ENCODE data around the gene TNKS2. TPM values are rescaled to one million over a fixed set of nuclear protein-coding genes. Genes with fewer than 3 reads are reported as not detected.
"Not testable (repeated sequence)": the region's sequence is repeated elsewhere in the genome, so short reads cannot be mapped to it uniquely, and the experiment has no call there.

TNKS2 gene
- total and polyA plus RNA-seq, 3 experiments from 2014 or later = 27.3 to 31.5 (median 29.2) TPM

GRCh38 chr10:91805110-91805838 lies 7.0 kb downstream of the TNKS2 start:
- CTCF ChIA-PET = interaction anchor here (1.3 to 1.4 kb wide), 2 partner anchors 11 to 107 kb away, joined by 3 to 6 read pairs; no protein-coding TSS in a partner anchor
- H3K4me1 ChIP-seq (ENCODE audit: insufficient read depth, low read length) = peaks cover 29% of the 10 kb centered on the region
- H3K27me3 Mint-ChIP-seq = no peaks in the 10 kb centered on the region
- H3K27ac Mint-ChIP-seq = peak overlapping the region in 6 of 8 donors; percentile 5 to 78 (median 12)
- peaks cover 64 to 88% (median 88%) of the 10 kb centered on the region in 3 donors for H3K4me1 Mint-ChIP-seq
- no peaks in the 10 kb centered on the region for H3K36me3 ChIP-seq (ENCODE audit: insufficient read depth, low read length)
- H3K27me3 ChIP-seq (ENCODE audit: insufficient read depth, low read length, poor library complexity, severe bottlenecking) = no peaks in the 10 kb centered on the region
- H3K27ac ChIP-seq (ENCODE audit: low read depth, low read length) = no peak overlapping the region
- H3K9me3 Mint-ChIP-seq = no peaks in the 10 kb centered on the region
- POLR2A ChIA-PET = no interaction called here
- H3K36me3 Mint-ChIP-seq = peaks cover 0 to 68% (median 20%) of the 10 kb centered on the region in 3 donors
- DNase-seq = no peak
- peak overlapping the region in 2 of 7 donors; percentile 1 to 9 for H3K4me3 Mint-ChIP-seq
- H3K4me3 ChIP-seq (ENCODE audit: low read length) = no peak overlapping the region
- no peaks in the 10 kb centered on the region for H3K9me3 ChIP-seq (ENCODE audit: low read length)

- not testable (repeated sequence) for DNase-seq; H3K27ac ChIP-seq (ENCODE audit: low read depth, low read length); H3K27me3 ChIP-seq (ENCODE audit: insufficient read depth, low read length, poor library complexity, severe bottlenecking); H3K4me3 Mint-ChIP-seq; H3K9me3 ChIP-seq (ENCODE audit: low read length); H3K27me3 Mint-ChIP-seq; H3K36me3 ChIP-seq (ENCODE audit: insufficient read depth, low read length); H3K9me3 Mint-ChIP-seq; H3K4me3 ChIP-seq (ENCODE audit: low read length)
- peaks cover 59 to 82% (median 81%) of the 10 kb centered on the region in 3 donors for H3K4me1 Mint-ChIP-seq
- H3K27ac Mint-ChIP-seq = peak overlapping the region in 1 of 8 donors; percentile 67
- H3K36me3 Mint-ChIP-seq = peaks cover 0 to 63% (median 13%) of the 10 kb centered on the region in 3 donors
- ChIA-PET CTCF (interaction anchor here (1.3 kb wide), 1 partner anchor 105 kb away, joined by 3 read pairs; no protein-coding TSS in a partner anchor), POLR2A (interaction anchor here (0.6 kb wide), 1 partner anchor 539 kb away, joined by 3 read pairs; no protein-coding TSS in a partner anchor)
- H3K4me1 ChIP-seq (ENCODE audit: insufficient read depth, low read length) = peaks cover 20% of the 10 kb centered on the region
Observed at GRCh38 chr10:91807264-91807663, 9.0 kb downstream of the TNKS2 start.

- Mint-ChIP-seq H3K4me1 (peaks cover 48 to 80% (median 57%) of the 10 kb centered on the region in 3 donors), H3K27ac (peak overlapping the region in 2 of 8 donors; percentile 64 to 78), H3K9me3 (no peaks in the 10 kb centered on the region), H3K36me3 (peaks cover 3 to 69% (median 19%) of the 10 kb centered on the region in 3 donors), H3K4me3 (no peak overlapping the region), H3K27me3 (peaks cover 0 to 1% of the 10 kb centered on the region in 2 donors)
- H3K4me3 ChIP-seq (ENCODE audit: low read length) = no peak overlapping the region
- POLR2A ChIA-PET = no interaction called here
- no peak for DNase-seq
- H3K27me3 ChIP-seq (ENCODE audit: insufficient read depth, low read length, poor library complexity, severe bottlenecking) = no peaks in the 10 kb centered on the region
- H3K9me3 ChIP-seq (ENCODE audit: low read length) = no peaks in the 10 kb centered on the region
- no peak overlapping the region for H3K27ac ChIP-seq (ENCODE audit: low read depth, low read length)
- no peaks in the 10 kb centered on the region for H3K4me1 ChIP-seq (ENCODE audit: insufficient read depth, low read length)
- CTCF ChIA-PET = interaction anchor here (1.3 kb wide), 1 partner anchor 96 kb away, joined by 3 read pairs; no protein-coding TSS in a partner anchor
- peaks cover 19% of the 10 kb centered on the region for H3K36me3 ChIP-seq (ENCODE audit: insufficient read depth, low read length)
Observed at GRCh38 chr10:91813251-91813650, 15.0 kb downstream of the TNKS2 start.

GRCh38 chr10:91816981-91817380 lies 18.8 kb downstream of the TNKS2 start:
- POLR2A ChIA-PET = no interaction called here

GRCh38 chr10:91820144-91820543 lies 21.9 kb downstream of the TNKS2 start:
- no peaks in the 10 kb centered on the region for H3K4me1 ChIP-seq (ENCODE audit: insufficient read depth, low read length)
- H3K36me3 ChIP-seq (ENCODE audit: insufficient read depth, low read length) = peaks cover 47% of the 10 kb centered on the region
- no peak for DNase-seq
- H3K9me3 ChIP-seq (ENCODE audit: low read length) = no peaks in the 10 kb centered on the region
- ChIA-PET CTCF (no interaction called here), POLR2A (no interaction called here)
- no peak overlapping the region for H3K4me3 Mint-ChIP-seq
- H3K27me3 ChIP-seq (ENCODE audit: insufficient read depth, low read length, poor library complexity, severe bottlenecking) = no peaks in the 10 kb centered on the region
- peaks cover 10 to 25% (median 21%) of the 10 kb centered on the region in 3 donors for H3K4me1 Mint-ChIP-seq
- peak overlapping the region in 2 of 8 donors; percentile 36 to 66 for H3K27ac Mint-ChIP-seq
- no peaks in the 10 kb centered on the region for H3K9me3 Mint-ChIP-seq
- H3K27ac ChIP-seq (ENCODE audit: low read depth, low read length) = no peak overlapping the region
- H3K4me3 ChIP-seq (ENCODE audit: low read length) = no peak overlapping the region
- H3K27me3 Mint-ChIP-seq = no peaks in the 10 kb centered on the region
- peaks cover 5 to 81% (median 26%) of the 10 kb centered on the region in 3 donors for H3K36me3 Mint-ChIP-seq

More at GRCh38 chr10:91816981-91817380, 18.8 kb downstream of the TNKS2 start:
- CTCF ChIA-PET = interaction anchor here (0.8 to 1.9 kb wide), 6 partner anchors 11 to 427 kb away, joined by 3 to 6 read pairs (median 4); no protein-coding TSS in a partner anchor
- H3K4me3 ChIP-seq (ENCODE audit: low read length) = no peak overlapping the region
- DNase-seq = no peak
- H3K36me3 ChIP-seq (ENCODE audit: insufficient read depth, low read length) = peaks cover 46% of the 10 kb centered on the region
- H3K9me3 ChIP-seq (ENCODE audit: low read length) = no peaks in the 10 kb centered on the region
- H3K27ac Mint-ChIP-seq = peak overlapping the region in 1 of 8 donors; percentile 44
- H3K27me3 Mint-ChIP-seq = no peaks in the 10 kb centered on the region
- H3K27me3 ChIP-seq (ENCODE audit: insufficient read depth, low read length, poor library complexity, severe bottlenecking) = no peaks in the 10 kb centered on the region
- H3K9me3 Mint-ChIP-seq = no peaks in the 10 kb centered on the region
- H3K36me3 Mint-ChIP-seq = peaks cover 3 to 83% (median 34%) of the 10 kb centered on the region in 3 donors
- no peaks in the 10 kb centered on the region for H3K4me1 ChIP-seq (ENCODE audit: insufficient read depth, low read length)
- peaks cover 28 to 52% (median 39%) of the 10 kb centered on the region in 3 donors for H3K4me1 Mint-ChIP-seq
- H3K4me3 Mint-ChIP-seq = no peak overlapping the region
- no peak overlapping the region for H3K27ac ChIP-seq (ENCODE audit: low read depth, low read length)

DNA sequence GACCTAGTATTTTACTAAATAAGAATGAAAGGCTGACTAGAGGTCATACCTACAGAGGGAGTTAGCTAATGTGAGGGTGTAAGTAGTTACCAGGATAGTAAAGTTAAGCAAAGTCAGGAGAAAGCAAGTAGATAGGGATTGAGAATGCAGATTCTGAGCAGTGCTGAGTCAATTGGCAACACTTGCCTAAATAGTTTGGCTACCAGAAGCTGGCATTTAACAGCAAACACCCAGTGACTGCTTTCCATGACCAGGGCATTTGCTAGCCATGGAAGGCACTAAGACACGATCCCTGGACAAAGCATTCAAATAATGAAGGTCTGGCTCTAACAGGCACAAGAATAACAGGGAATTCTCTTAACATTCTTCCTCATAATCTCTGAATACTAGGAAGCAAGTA lies 25.9 kb downstream of the TNKS2 start:
- no peak overlapping the region for H3K4me3 ChIP-seq (ENCODE audit: low read length)
- no peak overlapping the region for H3K27ac ChIP-seq (ENCODE audit: low read depth, low read length)
- no peaks in the 10 kb centered on the region for H3K4me1 ChIP-seq (ENCODE audit: insufficient read depth, low read length)
- H3K27ac Mint-ChIP-seq = peak overlapping the region in 1 of 8 donors; percentile 45
- H3K9me3 Mint-ChIP-seq = no peaks in the 10 kb centered on the region
- H3K36me3 Mint-ChIP-seq = peaks cover 5 to 84% (median 28%) of the 10 kb centered on the region in 3 donors
- CTCF ChIA-PET = no interaction called here
- H3K9me3 ChIP-seq (ENCODE audit: low read length) = no peaks in the 10 kb centered on the region
- DNase-seq = no peak
- H3K4me3 Mint-ChIP-seq = peak overlapping the region in 1 of 7 donors; percentile 1
- POLR2A ChIA-PET = interaction anchor here (0.6 kb wide), 1 partner anchor 460 kb away, joined by 3 read pairs; no protein-coding TSS in a partner anchor
- no peaks in the 10 kb centered on the region for H3K27me3 Mint-ChIP-seq
- no peaks in the 10 kb centered on the region for H3K27me3 ChIP-seq (ENCODE audit: insufficient read depth, low read length, poor library complexity, severe bottlenecking)
- peaks cover 0 to 13% (median 0%) of the 10 kb centered on the region in 3 donors for H3K4me1 Mint-ChIP-seq
- H3K36me3 ChIP-seq (ENCODE audit: insufficient read depth, low read length) = peaks cover 47% of the 10 kb centered on the region

GRCh38 chr10:91829268-91829667 lies 31.0 kb downstream of the TNKS2 start:
- CTCF ChIA-PET = no interaction called here

DNA sequence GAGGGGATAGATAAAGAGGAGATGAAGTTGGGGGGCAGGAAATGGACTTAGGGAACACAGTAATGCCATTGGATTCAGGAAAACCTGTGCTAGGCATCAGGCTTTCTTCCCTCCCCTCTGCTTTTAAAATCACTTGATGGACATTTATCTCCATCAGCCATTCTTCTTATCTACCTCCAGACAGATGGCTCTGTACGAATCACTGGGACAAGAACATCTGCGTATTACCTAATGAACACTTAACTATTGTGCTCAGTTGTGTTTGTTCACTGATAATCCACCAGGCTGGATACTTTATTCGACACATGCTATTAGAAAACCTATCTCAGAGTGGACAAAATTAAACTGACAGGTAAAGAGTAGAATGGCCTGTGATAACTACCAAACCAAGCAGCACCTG lies 40.0 kb downstream of the TNKS2 start:
- Histone ChIP-seq H3K9me3 (ENCODE audit: low read length) (no peaks in the 10 kb centered on the region), H3K4me1 (ENCODE audit: insufficient read depth, low read length) (no peaks in the 10 kb centered on the region), H3K4me3 (ENCODE audit: low read length) (no peak overlapping the region), H3K27ac (ENCODE audit: low read depth, low read length) (no peak overlapping the region), H3K27me3 (ENCODE audit: insufficient read depth, low read length, poor library complexity, severe bottlenecking) (no peaks in the 10 kb centered on the region), H3K36me3 (ENCODE audit: insufficient read depth, low read length) (peaks cover 40% of the 10 kb centered on the region)
- no peak overlapping the region for H3K27ac Mint-ChIP-seq
- H3K4me3 Mint-ChIP-seq = no peak overlapping the region
- ChIA-PET POLR2A (no interaction called here), CTCF (interaction anchor here (1.6 kb wide), 1 partner anchor 35 kb away, joined by 3 read pairs; no protein-coding TSS in a partner anchor)
- peaks cover 4 to 81% (median 22%) of the 10 kb centered on the region in 3 donors for H3K36me3 Mint-ChIP-seq
- no peak for DNase-seq
- H3K27me3 Mint-ChIP-seq = no peaks in the 10 kb centered on the region
- H3K9me3 Mint-ChIP-seq = no peaks in the 10 kb centered on the region
- peaks cover 0 to 1% (median 0%) of the 10 kb centered on the region in 3 donors for H3K4me1 Mint-ChIP-seq

More at GRCh38 chr10:91829268-91829667, 31.0 kb downstream of the TNKS2 start:
- Mint-ChIP-seq H3K27ac (peak overlapping the region in 1 of 8 donors; percentile 45), H3K36me3 (peaks cover 6 to 90% (median 20%) of the 10 kb centered on the region in 3 donors), H3K4me3 (no peak overlapping the region), H3K27me3 (no peaks in the 10 kb centered on the region), H3K4me1 (no peaks in the 10 kb centered on the region), H3K9me3 (no peaks in the 10 kb centered on the region)
- Histone ChIP-seq H3K27ac (ENCODE audit: low read depth, low read length) (no peak overlapping the region), H3K36me3 (ENCODE audit: insufficient read depth, low read length) (peaks cover 44% of the 10 kb centered on the region), H3K27me3 (ENCODE audit: insufficient read depth, low read length, poor library complexity, severe bottlenecking) (no peaks in the 10 kb centered on the region), H3K4me3 (ENCODE audit: low read length) (no peak overlapping the region), H3K9me3 (ENCODE audit: low read length) (no peaks in the 10 kb centered on the region), H3K4me1 (ENCODE audit: insufficient read depth, low read length) (no peaks in the 10 kb centered on the region)
- no peak for DNase-seq
- POLR2A ChIA-PET = interaction anchor here (0.6 kb wide), 1 partner anchor 31 kb away, joined by 4 read pairs; the partner anchor contains the start of gene TNKS2
